K562 (cell line): ENCODE measurements around the gene TRIP12. TPM values are rescaled to one million over a fixed set of nuclear protein-coding genes. Genes with fewer than 3 reads are reported as not detected.

ENCODE experiments used
- ATAC-seq: fragments of 200-7000 bp; cut with Tn5 transposase; 3 replicates; pipeline ENCODE4 v1.9.1; 2020; ENCODE audit warnings: moderate library complexity
- BruUV-seq: library from RNA; stranded (reverse); fragments of 400-500 nt; replicated peaks from 2 replicates; lab custom pipeline; 2021; lab: Mats Ljungman, UMichigan
- CTCF ChIA-PET: fragments of 300-600 bp; formaldehyde crosslinking; extraction: SDS; loops from one replicate; lab custom pipeline; 2021; ENCODE audit warnings: low intra/inter-chr PET ratio; lab: Yijun Ruan, JAX
- POLR2A ChIA-PET: fragments of 300-600, 350-650 bp; sonication (Branson Sonifier 250); formaldehyde crosslinking; extraction: SDS; loops from one replicate; lab custom pipeline; 2021; ENCODE audit warnings: antibody characterized with exemption, inconsistent platforms; lab: Yijun Ruan, JAX
- DNase-seq, 4 experiments: peaks; one replicate each; pipeline versions ENCODE4 v3.0.0 to v3.0.0-alpha.2; 2011 to 2018; ENCODE audit warnings: low spot score in 3 of 4, mixed read lengths in 3 of 4; ENCODE audit errors: extremely low read depth in 1 of 4
- FAIRE-seq: peaks from 2 replicates; lab custom pipeline; 2011; peaks lifted over from hg19 to GRCh38; lab: Jason Lieb, UNC
- H2AFZ ChIP-seq: 2 replicates; pipeline ENCODE4 v1.6.0; 2011; ENCODE audit warnings: low read depth, low read length, control low read depth, inconsistent platforms
- H3K27ac ChIP-seq: fragments of 200-600 bp; 3 replicates; pipeline ENCODE4 v1.8.0; 2011; ENCODE audit warnings: low read depth, mild to moderate bottlenecking, control low read depth, inconsistent platforms, low read length, moderate library complexity, mixed read lengths; ENCODE audit errors: extremely low read depth
- H3K27me3 ChIP-seq, 2 experiments: fragments of 300-600 bp in 1 of 2; 2 replicates in 1 of 2; 3 replicates in 1 of 2; pipeline versions ENCODE4 v1.6.0 to v1.8.0; 2011; ENCODE audit warnings: inconsistent platforms in 2 of 2, low read length in 2 of 2, mild to moderate bottlenecking in 1 of 2, mixed read lengths in 1 of 2, moderate library complexity in 1 of 2; ENCODE audit not compliant: control insufficient read depth in 2 of 2, insufficient read depth in 2 of 2
- H3K36me3 ChIP-seq: fragments of 300-600 bp; 3 replicates; pipeline ENCODE4 v1.8.0; 2011; ENCODE audit warnings: mild to moderate bottlenecking, low read length, inconsistent platforms; ENCODE audit not compliant: control insufficient read depth, insufficient read depth
- H3K4me1 ChIP-seq, 2 experiments: fragments of 200-600 bp in 1 of 2; replicated peaks in 1 of 2; 2 replicates in 1 of 2; 3 replicates in 1 of 2; pipeline versions ENCODE4 v1.5.1 to v1.8.0; 2011; ENCODE audit warnings: inconsistent platforms in 2 of 2, low read length in 2 of 2, mild to moderate bottlenecking in 1 of 2, mixed read lengths in 1 of 2, moderate library complexity in 1 of 2; ENCODE audit not compliant: control insufficient read depth in 2 of 2, insufficient read depth in 2 of 2
- H3K4me2 ChIP-seq: 2 replicates; pipeline ENCODE4 v1.6.1; 2011; ENCODE audit warnings: low read length, control low read depth, inconsistent platforms, mixed read lengths; ENCODE audit not compliant: insufficient read depth
- H3K4me3 ChIP-seq: fragments of 200-600 bp; sonication (generic), shearing (Covaris generic); 2 replicates; pipeline ENCODE4 v1.5.1; 2016; ENCODE audit warnings: control low read depth, inconsistent platforms
- H3K79me2 ChIP-seq: fragments of 200-600 bp; 3 replicates; pipeline ENCODE4 v1.8.0; 2011; ENCODE audit warnings: low read length, inconsistent platforms; ENCODE audit not compliant: control insufficient read depth, insufficient read depth
- H3K9ac ChIP-seq, 2 experiments: 2 replicates each; pipeline versions ENCODE4 v1.6.0 to v1.6.1; 2011; ENCODE audit warnings: low read depth in 2 of 2, low read length in 2 of 2, control low read depth in 1 of 2, inconsistent platforms in 1 of 2, mild to moderate bottlenecking in 1 of 2, mixed read lengths in 1 of 2; ENCODE audit not compliant: insufficient read depth in 1 of 2
- H3K9me1 ChIP-seq: one replicate; pipeline ENCODE4 v1.6.0; 2011; ENCODE audit warnings: inconsistent platforms, mild to moderate bottlenecking, low read length, moderate library complexity; ENCODE audit not compliant: control insufficient read depth, insufficient read depth
- H3K9me3 ChIP-seq: replicated peaks from 2 replicates; pipeline ENCODE4 v1.5.1; 2011; ENCODE audit warnings: low read depth, low read length, inconsistent platforms; ENCODE audit not compliant: control insufficient read depth, insufficient read depth
- H4K20me1 ChIP-seq: replicated peaks from 2 replicates; pipeline ENCODE4 v1.6.1; 2011; ENCODE audit warnings: low read length, inconsistent platforms, mixed read lengths; ENCODE audit not compliant: control insufficient read depth, insufficient read depth
- CBX8 ChIP-seq: fragments of 200-600 bp; sonication (generic); IDR thresholded peaks from 2 replicates; pipeline ENCODE4 v1.6.1; 2012; ENCODE audit warnings: borderline replicate concordance, mixed run types, low read depth, mild to moderate bottlenecking, moderate library complexity, mixed read lengths, low read length, control low read depth, inconsistent platforms; ENCODE audit not compliant: poor library complexity, severe bottlenecking; ENCODE audit errors: extremely low read depth
- CTBP1 ChIP-seq: fragments of 450-650 bp; IDR thresholded peaks from 2 replicates; pipeline ENCODE4 v1.6.1; 2016; ENCODE audit warnings: borderline replicate concordance
- GABPB2 ChIP-seq: fragments of 250-450 bp; sonication (Bioruptor Pico); conservative IDR thresholded peaks from 2 replicates; pipeline ENCODE4 v1.5.1; 2021; ENCODE audit warnings: mild to moderate bottlenecking
- HOXB6 ChIP-seq: fragments of 250-450 bp; sonication (Bioruptor Pico); IDR thresholded peaks from 2 replicates; pipeline ENCODE4 v1.5.1; 2022; ENCODE audit warnings: mild to moderate bottlenecking, borderline replicate concordance
- ILK ChIP-seq: fragments of 450-650 bp; IDR thresholded peaks from 2 replicates; pipeline ENCODE4 v1.6.1; 2016; ENCODE audit warnings: missing genetic modification characterization, low read depth, mild to moderate bottlenecking, missing compliant biosample characterization, moderate library complexity, borderline replicate concordance
- MEF2D ChIP-seq: conservative IDR thresholded peaks from 2 replicates; pipeline ENCODE4 v1.6.1; 2016; ENCODE audit warnings: low read depth, missing genetic modification characterization, missing compliant biosample characterization
- NRF1 ChIP-seq, 2 experiments: fragments of 450-650 bp; IDR thresholded peaks in 1 of 2; conservative IDR thresholded peaks in 1 of 2; 2 replicates each; pipeline ENCODE4 v1.6.1; 2014; ENCODE audit warnings: mild to moderate bottlenecking in 2 of 2
- SETDB1 ChIP-seq: IDR thresholded peaks from one replicate; pipeline ENCODE4 v1.6.1; 2012; ENCODE audit warnings: low read length, control low read depth, inconsistent platforms
- TARDBP ChIP-seq: fragments of 450-650 bp; IDR thresholded peaks from 2 replicates; pipeline ENCODE4 v1.6.1; 2016
- THRAP3 ChIP-seq: fragments of 450-650 bp; IDR thresholded peaks from 2 replicates; pipeline ENCODE4 v1.6.1; 2016; ENCODE audit warnings: mild to moderate bottlenecking, inconsistent platforms, borderline replicate concordance
- ZC3H8 ChIP-seq: fragments of 450-650 bp; IDR thresholded peaks from 2 replicates; pipeline ENCODE4 v1.6.1; 2017
- ZNF184 ChIP-seq: sonication (generic); formaldehyde crosslinking; IDR thresholded peaks from 2 replicates; pipeline ENCODE4 v1.5.0; 2020; ENCODE audit warnings: missing genetic modification reagents
- ZNF41 ChIP-seq: fragments of 250-450 bp; sonication (Bioruptor Pico); conservative IDR thresholded peaks from 2 replicates; pipeline ENCODE4 v1.4.0; 2020; ENCODE audit warnings: mild to moderate bottlenecking
- ZNF57 ChIP-seq: fragments of 450-650 bp; formaldehyde crosslinking; IDR thresholded peaks from 2 replicates; pipeline ENCODE4 v1.4.0; 2020; ENCODE audit warnings: mild to moderate bottlenecking, moderate library complexity
- WGBS: fragments of 100-300 bp; shearing (Covaris generic); methylation state at CpG from one replicate; pipeline ENCODE4 v1.1.6; 2016; ENCODE audit warnings: low coverage, mixed read lengths; ENCODE audit not compliant: insufficient coverage; ENCODE audit errors: missing lambda C conversion rate; 5-methylcytosine and 5-hydroxymethylcytosine counted together
- in situ Hi-C: fragments of 300-500 bp; cut with MboI; formaldehyde crosslinking; loops from 4 replicates; pipeline ENCODE4 v1.15.0; 2018; ENCODE audit warnings: inconsistent platforms, mixed read lengths
- intact Hi-C: fragments of 100-400 bp; cut with micrococcal nuclease; formaldehyde crosslinking; loops from 2 replicates; pipeline ENCODE4 v1.14.2; 2022
- polyA plus RNA-seq, 8 experiments: library from polyadenylated mRNA; depleted of rRNA in 4 of 8; stranded (reverse) in 5 of 8; unstranded in 3 of 8; fragments of >200 nt; fragmentation: Nextera tagmentation in 2 of 8; fragmentation: Illumina TruSeq in 1 of 8; extraction: Ambion mirVana in 2 of 8; extraction: Trizol in 1 of 8; gene quantifications; 2 replicates each; pipeline versions ENCODE4 v1.2.1 to v1.2.3, GENCODE V29; 2011 to 2014; ENCODE audit warnings: inconsistent platforms in 1 of 8, missing spikeins in 1 of 8
- total RNA-seq, 7 experiments: library from RNA; depleted of rRNA in 6 of 7; stranded (reverse); fragments of >200 nt in 6 of 7; fragmentation: Illumina TruSeq in 2 of 7; extraction: Trizol in 2 of 7; gene quantifications; 2 replicates each; pipeline versions ENCODE4 v1.2.1 to v1.2.3, GENCODE V29; 2011 to 2021; ENCODE audit warnings: low replicate concordance in 1 of 7
- TF ChIP-seq, protein P1 (sequence below): sonication (generic); formaldehyde crosslinking; IDR thresholded peaks from 2 replicates; pipeline ENCODE4 v1.8.0; 2022; ENCODE audit warnings: mild to moderate bottlenecking, missing genetic modification reagents
- TF ChIP-seq, protein P2 (sequence below): IDR thresholded peaks from 2 replicates; pipeline ENCODE4 v1.6.1; 2014; ENCODE audit warnings: antibody characterized with exemption
- TF ChIP-seq, protein P3 (sequence below): fragments of 450-650 bp; IDR thresholded peaks from 2 replicates; pipeline ENCODE4 v1.7.1; 2018; ENCODE audit warnings: mild to moderate bottlenecking, low read depth; ENCODE audit not compliant: partially characterized antibody

Gene TRIP12
- total and polyA plus RNA-seq, 9 of the 15 experiments (the other 6 are each of a cell fraction or from before 2014, with no cell fraction given), result 15.2 to 131 (median 80.1) TPM

DNA sequence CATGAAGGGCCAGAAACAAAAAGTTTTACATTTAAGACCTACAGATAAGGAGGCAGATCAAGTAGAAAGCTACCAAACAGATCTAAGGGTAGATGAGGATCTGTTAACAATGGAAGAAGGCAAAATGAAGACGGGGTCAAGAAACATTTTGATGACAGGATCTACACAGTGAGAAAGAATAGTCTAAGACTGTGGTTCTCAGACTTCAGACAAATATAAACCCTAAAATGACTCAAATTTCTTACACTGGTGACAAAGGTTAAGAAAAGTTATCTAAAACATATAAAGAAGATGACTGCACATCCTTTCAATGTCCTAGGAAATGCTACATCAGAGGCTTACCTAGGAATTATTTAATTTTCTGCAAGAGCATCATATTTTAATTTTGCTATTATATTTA is 34.4 kb downstream of the TRIP12 start:
- in situ Hi-C loops (no loop called here), intact Hi-C loops (no loop called here)
- Histone ChIP-seq H3K4me1 (no peaks in the 10 kb centered on the region), H3K9me3 (no peaks in the 10 kb centered on the region), H3K27ac (no peak overlapping the region), H3K27me3 (no peaks in the 10 kb centered on the region), H3K4me2 (no peak overlapping the region), H4K20me1 (no peaks in the 10 kb centered on the region), H3K4me3 (no peak overlapping the region), H3K36me3 (peaks cover 5% of the 10 kb centered on the region; the same call in 1 of the 3 replicates), H3K9ac (no peak overlapping the region), H3K79me2 (peaks cover 75% of the 10 kb centered on the region), H3K9me1 (no peaks in the 10 kb centered on the region), H2AFZ (no peak overlapping the region)
- ATAC-seq (no peak), DNase-seq (no peak), FAIRE-seq (no peak)
- no TSS peak for BruUV-seq
- TF ChIP-seq ZC3H8 (no peak), ZNF41 (CRISPR knock-in tag) (no peak), ILK (tag) (no peak), SETDB1 (no peak), THRAP3 (no peak), TARDBP (no peak), CBX8 (no peak), MEF2D (tag) (no peak), GABPB2 (CRISPR knock-in tag) (no peak), CTBP1 (no peak), HOXB6 (CRISPR knock-in tag) (no peak), ZNF184 (CRISPR knock-in tag) (no peak), ZNF57 (CRISPR knock-in tag) (no peak), NRF1 (conservative IDR thresholded peaks at IDR 0.05 in 1 of 2, IDR thresholded peaks at IDR 0.05 in 1 of 2) (no peak)
- TF ChIP-seq, protein P1, sequence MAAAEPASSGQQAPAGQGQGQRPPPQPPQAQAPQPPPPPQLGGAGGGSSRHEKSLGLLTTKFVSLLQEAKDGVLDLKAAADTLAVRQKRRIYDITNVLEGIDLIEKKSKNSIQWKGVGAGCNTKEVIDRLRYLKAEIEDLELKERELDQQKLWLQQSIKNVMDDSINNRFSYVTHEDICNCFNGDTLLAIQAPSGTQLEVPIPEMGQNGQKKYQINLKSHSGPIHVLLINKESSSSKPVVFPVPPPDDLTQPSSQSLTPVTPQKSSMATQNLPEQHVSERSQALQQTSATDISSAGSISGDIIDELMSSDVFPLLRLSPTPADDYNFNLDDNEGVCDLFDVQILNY (CRISPR knock-in tag), result no peak
- TF ChIP-seq, protein P2, sequence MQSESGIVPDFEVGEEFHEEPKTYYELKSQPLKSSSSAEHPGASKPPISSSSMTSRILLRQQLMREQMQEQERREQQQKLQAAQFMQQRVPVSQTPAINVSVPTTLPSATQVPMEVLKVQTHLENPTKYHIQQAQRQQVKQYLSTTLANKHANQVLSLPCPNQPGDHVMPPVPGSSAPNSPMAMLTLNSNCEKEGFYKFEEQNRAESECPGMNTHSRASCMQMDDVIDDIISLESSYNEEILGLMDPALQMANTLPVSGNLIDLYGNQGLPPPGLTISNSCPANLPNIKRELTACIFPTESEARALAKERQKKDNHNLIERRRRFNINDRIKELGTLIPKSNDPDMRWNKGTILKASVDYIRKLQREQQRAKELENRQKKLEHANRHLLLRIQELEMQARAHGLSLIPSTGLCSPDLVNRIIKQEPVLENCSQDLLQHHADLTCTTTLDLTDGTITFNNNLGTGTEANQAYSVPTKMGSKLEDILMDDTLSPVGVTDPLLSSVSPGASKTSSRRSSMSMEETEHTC, result no peak
- TF ChIP-seq, protein P3, sequence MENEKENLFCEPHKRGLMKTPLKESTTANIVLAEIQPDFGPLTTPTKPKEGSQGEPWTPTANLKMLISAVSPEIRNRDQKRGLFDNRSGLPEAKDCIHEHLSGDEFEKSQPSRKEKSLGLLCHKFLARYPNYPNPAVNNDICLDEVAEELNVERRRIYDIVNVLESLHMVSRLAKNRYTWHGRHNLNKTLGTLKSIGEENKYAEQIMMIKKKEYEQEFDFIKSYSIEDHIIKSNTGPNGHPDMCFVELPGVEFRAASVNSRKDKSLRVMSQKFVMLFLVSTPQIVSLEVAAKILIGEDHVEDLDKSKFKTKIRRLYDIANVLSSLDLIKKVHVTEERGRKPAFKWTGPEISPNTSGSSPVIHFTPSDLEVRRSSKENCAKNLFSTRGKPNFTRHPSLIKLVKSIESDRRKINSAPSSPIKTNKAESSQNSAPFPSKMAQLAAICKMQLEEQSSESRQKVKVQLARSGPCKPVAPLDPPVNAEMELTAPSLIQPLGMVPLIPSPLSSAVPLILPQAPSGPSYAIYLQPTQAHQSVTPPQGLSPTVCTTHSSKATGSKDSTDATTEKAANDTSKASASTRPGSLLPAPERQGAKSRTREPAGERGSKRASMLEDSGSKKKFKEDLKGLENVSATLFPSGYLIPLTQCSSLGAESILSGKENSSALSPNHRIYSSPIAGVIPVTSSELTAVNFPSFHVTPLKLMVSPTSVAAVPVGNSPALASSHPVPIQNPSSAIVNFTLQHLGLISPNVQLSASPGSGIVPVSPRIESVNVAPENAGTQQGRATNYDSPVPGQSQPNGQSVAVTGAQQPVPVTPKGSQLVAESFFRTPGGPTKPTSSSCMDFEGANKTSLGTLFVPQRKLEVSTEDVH, result no peak
- 45% methylated on average over 1 of the region's 1 CpG for WGBS
- ChIA-PET POLR2A (no interaction called here), CTCF (no interaction called here)
